Activated T-helper 17 cell treated with anti-CD3 and anti-CD28 coated beads, Interleukin-2, amount 50 U/mL, for 72 hours (primary cell): ENCODE measurements around the gene RALA. TPM values are rescaled to one million over a fixed set of nuclear protein-coding genes. Genes with fewer than 3 reads are reported as not detected.

Experiments
- ATAC-seq: fragments of 150-1000 bp; cut with Tn5 transposase; replicated peaks from 2 replicates; pipeline ENCODE4 v1.10.0; 2021; ENCODE audit warnings: mild to moderate bottlenecking, moderate library complexity
- H3K27ac Mint-ChIP-seq: one replicate; pipeline ENCODE4 v1.8.0; 2022; ENCODE audit warnings: mixed read lengths
- H3K27me3 Mint-ChIP-seq: one replicate; pipeline ENCODE4 v1.8.0; 2022; ENCODE audit warnings: mixed read lengths
- H3K36me3 Mint-ChIP-seq: one replicate; pipeline ENCODE4 v1.8.0; 2022; ENCODE audit warnings: low read depth, mild to moderate bottlenecking, mixed read lengths
- H3K4me1 Mint-ChIP-seq: one replicate; pipeline ENCODE4 v1.8.0; 2022; ENCODE audit warnings: mixed read lengths
- H3K4me3 Mint-ChIP-seq: one replicate; pipeline ENCODE4 v1.8.0; 2022; ENCODE audit warnings: mild to moderate bottlenecking, mixed read lengths
- H3K9me3 Mint-ChIP-seq: one replicate; pipeline ENCODE4 v1.8.0; 2022; ENCODE audit warnings: mixed read lengths
- total RNA-seq, 2 donors: library from RNA; stranded (reverse); gene quantifications; one replicate each; pipeline ENCODE4 v1.2.3, GENCODE V29; 2022

RALA gene
- total RNA-seq, 2 donors from 2014 or later = 21.6 to 27.9 TPM

DNA sequence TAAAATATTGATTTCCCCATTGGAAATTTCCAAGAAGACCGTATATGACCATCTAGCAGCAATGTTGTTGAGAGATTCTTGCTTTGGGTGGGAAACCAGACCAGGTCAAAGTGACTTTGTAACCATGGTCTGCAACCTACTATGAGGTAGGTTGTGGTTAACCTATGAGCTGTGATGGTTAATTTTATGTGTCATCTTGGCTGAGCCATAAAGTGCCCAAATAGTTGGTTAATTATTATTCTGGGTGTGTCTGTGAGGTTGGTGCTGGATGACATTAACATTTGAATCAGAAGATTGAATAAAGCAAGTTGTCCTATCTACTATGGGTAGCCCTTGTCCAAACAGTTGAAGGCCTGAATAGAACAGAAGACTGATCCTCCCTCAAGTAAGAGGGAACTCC is 18.3 kb upstream of the RALA start:
- peak overlapping the region; percentile 3 for H3K4me3 Mint-ChIP-seq
- H3K36me3 Mint-ChIP-seq = no peaks in the 10 kb centered on the region
- H3K27ac Mint-ChIP-seq = no peak overlapping the region
- peaks cover 29% of the 10 kb centered on the region for H3K4me1 Mint-ChIP-seq
- peak; percentile 69 for ATAC-seq
- H3K9me3 Mint-ChIP-seq = no peaks in the 10 kb centered on the region
- H3K27me3 Mint-ChIP-seq = peaks cover 3% of the 10 kb centered on the region

DNA sequence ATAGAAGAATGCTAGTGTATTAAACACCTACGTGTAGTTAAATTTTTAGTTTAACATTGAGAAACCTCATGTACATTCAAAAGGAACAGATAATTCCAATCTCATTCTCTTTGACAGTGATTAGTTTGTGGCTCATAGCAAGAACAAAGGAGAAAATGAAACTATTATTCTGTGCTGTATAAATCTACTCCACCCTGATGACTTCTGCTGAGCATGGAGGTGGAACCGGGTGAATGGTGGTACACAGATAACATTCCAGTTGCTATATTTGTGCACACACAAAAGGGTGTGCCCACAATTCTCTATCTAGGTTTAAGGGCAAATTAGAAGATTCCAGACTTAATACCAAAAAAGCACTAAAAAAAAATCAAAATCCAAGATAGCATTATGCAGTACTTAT is 17.0 kb upstream of the RALA start:
- H3K36me3 Mint-ChIP-seq = no peaks in the 10 kb centered on the region
- H3K27me3 Mint-ChIP-seq = peaks cover 3% of the 10 kb centered on the region
- H3K27ac Mint-ChIP-seq = no peak overlapping the region
- no peak overlapping the region for H3K4me3 Mint-ChIP-seq
- ATAC-seq = no peak
- H3K4me1 Mint-ChIP-seq = peaks cover 29% of the 10 kb centered on the region
- no peaks in the 10 kb centered on the region for H3K9me3 Mint-ChIP-seq

DNA sequence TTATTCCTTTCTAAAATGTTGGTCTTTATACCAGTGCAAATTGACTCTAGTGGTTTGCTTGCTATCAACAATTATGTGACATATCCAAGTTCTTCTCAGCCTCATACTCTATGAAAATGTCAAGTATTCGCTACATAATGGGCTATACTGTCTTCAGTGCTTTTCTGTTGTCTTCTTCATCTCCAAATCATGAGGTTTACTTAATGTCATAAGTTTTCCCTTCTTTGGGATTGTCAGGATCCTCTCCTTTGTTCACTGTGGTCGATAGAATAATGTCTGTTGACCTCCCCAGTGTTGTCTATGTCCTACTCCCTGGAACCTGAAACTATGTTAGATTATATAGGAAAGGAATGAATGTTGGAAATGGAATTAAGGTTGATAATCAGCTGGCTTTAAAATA is 16.4 kb upstream of the RALA start:
- Mint-ChIP-seq H3K9me3 (no peaks in the 10 kb centered on the region), H3K4me1 (peaks cover 29% of the 10 kb centered on the region), H3K27ac (no peak overlapping the region), H3K36me3 (no peaks in the 10 kb centered on the region), H3K27me3 (peaks cover 3% of the 10 kb centered on the region), H3K4me3 (no peak overlapping the region)
- no peak for ATAC-seq

DNA sequence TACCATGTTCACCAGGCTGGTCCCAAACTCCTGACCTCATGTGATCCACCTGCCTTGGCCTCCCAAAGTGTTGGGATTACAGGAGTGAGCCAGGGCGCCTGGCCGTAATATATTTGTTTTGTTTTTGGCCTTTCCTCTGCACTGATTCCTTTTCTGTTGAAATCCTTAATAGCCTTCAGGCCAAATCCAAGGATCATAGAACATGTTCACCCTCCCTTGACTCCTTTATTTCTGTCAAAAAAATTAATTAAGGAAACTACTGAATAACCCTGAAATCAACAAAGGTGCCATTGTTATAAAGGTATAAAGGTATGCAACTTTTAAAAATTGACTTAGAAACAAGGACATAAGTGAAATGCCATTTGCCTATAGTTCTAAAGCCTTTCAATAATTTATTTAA is 15.5 kb upstream of the RALA start:
- no peak for ATAC-seq
- Mint-ChIP-seq H3K9me3 (no peaks in the 10 kb centered on the region), H3K36me3 (no peaks in the 10 kb centered on the region), H3K4me1 (peaks cover 29% of the 10 kb centered on the region), H3K27me3 (peaks cover 7% of the 10 kb centered on the region), H3K4me3 (peak overlapping the region; percentile 44), H3K27ac (peak overlapping the region; percentile 42)

DNA sequence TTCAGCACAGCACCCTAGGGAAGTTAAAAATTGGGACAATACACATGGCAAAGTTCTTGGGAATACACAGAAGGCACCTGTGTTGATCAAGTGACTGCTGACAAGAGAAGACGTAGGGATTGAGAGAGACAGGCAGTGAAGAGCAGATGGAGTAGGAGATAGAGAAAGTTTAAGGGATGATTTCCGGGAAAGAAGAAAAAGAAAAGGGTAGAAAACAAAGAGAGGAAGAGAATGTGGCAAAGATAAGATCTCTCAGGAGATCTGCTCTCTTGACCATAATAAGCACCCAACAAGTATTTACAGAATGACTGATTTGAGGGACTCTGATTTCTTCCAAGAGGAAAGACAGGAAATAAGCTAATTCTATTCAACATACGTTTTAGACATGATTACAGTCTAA is 15.1 kb upstream of the RALA start:
- ATAC-seq = no peak
- Mint-ChIP-seq H3K36me3 (no peaks in the 10 kb centered on the region), H3K4me1 (peaks cover 29% of the 10 kb centered on the region), H3K9me3 (no peaks in the 10 kb centered on the region), H3K27ac (peak overlapping the region; percentile 42), H3K4me3 (peak overlapping the region; percentile 44), H3K27me3 (peaks cover 7% of the 10 kb centered on the region)

DNA sequence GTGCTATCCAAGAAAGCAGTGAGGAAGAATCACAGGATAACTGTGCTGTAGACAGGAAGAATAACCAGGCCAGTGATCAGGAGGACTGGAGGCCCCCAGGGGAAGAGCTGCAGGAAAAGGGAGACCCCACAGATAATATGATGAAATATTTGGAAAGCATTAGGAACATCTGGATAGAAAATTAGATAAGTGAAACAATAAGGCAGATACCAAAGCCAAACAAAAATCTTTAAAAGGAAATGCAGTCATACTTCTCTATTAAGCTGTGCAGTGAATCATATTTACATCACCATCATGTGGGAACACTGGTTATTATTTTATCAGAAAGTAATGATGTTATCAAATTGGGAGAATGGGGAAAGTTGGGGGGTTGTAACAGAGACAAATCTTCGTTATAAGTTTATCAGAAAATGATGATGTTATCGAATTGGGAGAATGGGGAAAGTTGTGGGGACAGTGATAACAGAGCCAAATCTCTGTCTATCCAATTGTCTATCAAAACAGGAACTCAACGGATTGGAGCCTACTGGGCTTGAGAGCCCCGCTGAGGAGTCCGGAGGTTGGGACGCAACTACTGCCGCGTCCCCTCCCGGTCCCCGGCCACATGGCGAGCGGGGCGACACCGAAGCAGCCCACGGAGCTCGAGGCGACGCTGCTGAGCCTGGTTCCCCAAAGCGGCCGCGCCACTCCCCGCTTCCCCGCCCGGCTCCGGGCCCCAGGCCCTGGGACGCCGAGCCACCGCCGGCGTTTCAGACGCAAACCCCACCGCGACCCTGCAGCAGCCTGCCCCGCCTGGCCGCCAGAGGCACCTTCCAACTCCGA is 14.0 kb upstream of the RALA start:
- ATAC-seq = peak; percentile 39

DNA sequence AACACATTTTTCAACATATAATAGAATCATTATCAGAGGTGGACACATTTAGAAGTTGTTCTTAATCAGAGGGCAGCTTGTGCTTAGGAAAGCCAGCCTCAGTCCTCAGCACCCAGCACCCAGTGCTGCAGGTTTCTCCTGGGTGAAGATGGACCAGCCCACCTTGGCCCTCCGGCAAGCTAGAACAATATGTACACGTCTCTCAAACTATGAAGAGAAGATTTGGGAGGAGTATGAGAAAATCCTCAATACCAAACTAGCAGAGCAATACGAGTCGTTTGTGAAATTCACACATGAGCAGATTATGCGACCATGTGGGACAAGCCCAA is 13.5 kb upstream of the RALA start:
- Mint-ChIP-seq H3K27ac (no peak overlapping the region), H3K4me3 (peak overlapping the region; percentile 44), H3K36me3 (no peaks in the 10 kb centered on the region), H3K9me3 (no peaks in the 10 kb centered on the region), H3K27me3 (peaks cover 7% of the 10 kb centered on the region), H3K4me1 (peaks cover 27% of the 10 kb centered on the region)
- ATAC-seq = no peak

More for the DNA sequence above, 14.0 kb upstream of the RALA start:
- H3K4me1 Mint-ChIP-seq = peaks cover 29% of the 10 kb centered on the region
- no peaks in the 10 kb centered on the region for H3K36me3 Mint-ChIP-seq
- peak overlapping the region; percentile 42 for H3K27ac Mint-ChIP-seq
- H3K9me3 Mint-ChIP-seq = no peaks in the 10 kb centered on the region
- H3K4me3 Mint-ChIP-seq = peak overlapping the region; percentile 44
- peaks cover 7% of the 10 kb centered on the region for H3K27me3 Mint-ChIP-seq

DNA sequence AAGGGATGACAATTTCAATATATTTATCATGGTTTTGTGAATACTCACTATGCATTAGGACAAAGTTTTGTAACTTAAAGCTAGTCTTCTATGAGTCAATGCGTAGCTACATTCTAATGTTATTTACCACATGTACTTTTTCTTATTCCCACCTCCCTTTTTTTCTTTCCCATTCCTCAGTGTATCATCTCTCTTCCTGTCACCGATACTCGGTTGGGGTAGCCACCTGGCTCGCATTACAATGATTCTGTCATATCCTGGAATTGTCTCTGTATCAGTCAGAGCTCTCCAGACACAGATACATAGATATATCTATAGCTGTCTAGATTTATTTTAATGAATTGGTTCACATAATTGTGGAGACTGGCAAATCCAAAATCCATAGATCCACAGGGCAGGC is 9.8 kb upstream of the RALA start:
- no peaks in the 10 kb centered on the region for H3K9me3 Mint-ChIP-seq
- no peak for ATAC-seq
- H3K27ac Mint-ChIP-seq = no peak overlapping the region
- peaks cover 7% of the 10 kb centered on the region for H3K4me1 Mint-ChIP-seq
- H3K27me3 Mint-ChIP-seq = peaks cover 12% of the 10 kb centered on the region
- no peaks in the 10 kb centered on the region for H3K36me3 Mint-ChIP-seq
- H3K4me3 Mint-ChIP-seq = no peak overlapping the region

DNA sequence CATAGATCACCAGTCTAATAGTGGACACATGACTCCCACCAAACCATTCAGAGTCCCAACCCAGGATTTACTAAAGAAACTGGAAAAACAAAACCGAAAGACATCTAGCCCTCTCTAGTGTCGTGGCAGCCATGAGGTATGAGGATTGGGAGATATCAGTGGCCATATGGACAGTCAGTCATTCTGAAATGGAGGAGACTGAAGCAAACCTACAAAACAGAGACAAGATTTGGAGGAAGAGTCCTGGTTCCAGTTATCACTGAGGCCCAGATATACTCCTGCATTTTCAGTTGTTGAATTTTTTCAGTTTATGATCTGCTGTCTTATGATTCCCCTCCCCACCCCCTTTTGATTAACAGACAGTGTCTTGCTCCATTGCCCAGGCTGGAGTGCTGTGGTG is 9.1 kb upstream of the RALA start:
- peaks cover 1% of the 10 kb centered on the region for H3K4me1 Mint-ChIP-seq
- no peak overlapping the region for H3K4me3 Mint-ChIP-seq
- H3K36me3 Mint-ChIP-seq = no peaks in the 10 kb centered on the region
- H3K9me3 Mint-ChIP-seq = no peaks in the 10 kb centered on the region
- ATAC-seq = no peak
- H3K27me3 Mint-ChIP-seq = peaks cover 12% of the 10 kb centered on the region
- no peak overlapping the region for H3K27ac Mint-ChIP-seq

DNA sequence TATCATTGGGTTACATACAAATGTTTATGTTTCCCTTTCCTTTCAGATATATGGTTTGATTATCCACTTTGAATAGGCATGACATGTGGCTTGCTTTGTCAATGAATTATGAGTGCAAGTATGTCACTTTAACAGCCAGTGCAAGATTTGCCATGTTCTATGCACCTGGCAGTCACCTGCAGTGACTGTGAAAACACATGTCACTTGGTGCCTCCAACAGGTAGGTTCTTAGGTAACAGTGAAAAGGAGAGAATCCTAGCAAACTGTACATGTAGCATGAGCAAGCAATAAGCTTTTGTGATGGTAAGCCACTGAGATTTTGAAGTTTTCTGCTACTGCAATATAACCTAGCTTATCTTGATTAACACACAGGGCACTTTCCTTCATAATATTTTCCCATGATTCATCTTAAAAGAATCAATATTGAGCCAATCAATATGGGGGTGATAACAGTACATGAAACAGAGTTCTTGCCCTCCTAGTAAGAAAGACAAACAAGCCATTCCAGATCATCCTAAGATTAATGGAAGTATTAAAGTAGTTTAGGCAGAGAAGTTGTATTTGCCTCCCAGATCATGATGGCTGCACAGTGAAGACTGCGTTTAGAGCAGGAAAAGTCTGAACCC is 7.9 kb upstream of the RALA start:
- peaks cover 9% of the 10 kb centered on the region for H3K27me3 Mint-ChIP-seq
- H3K4me1 Mint-ChIP-seq = no peaks in the 10 kb centered on the region
- H3K36me3 Mint-ChIP-seq = no peaks in the 10 kb centered on the region
- no peak overlapping the region for H3K4me3 Mint-ChIP-seq
- no peak overlapping the region for H3K27ac Mint-ChIP-seq
- H3K9me3 Mint-ChIP-seq = no peaks in the 10 kb centered on the region
- ATAC-seq = no peak

DNA sequence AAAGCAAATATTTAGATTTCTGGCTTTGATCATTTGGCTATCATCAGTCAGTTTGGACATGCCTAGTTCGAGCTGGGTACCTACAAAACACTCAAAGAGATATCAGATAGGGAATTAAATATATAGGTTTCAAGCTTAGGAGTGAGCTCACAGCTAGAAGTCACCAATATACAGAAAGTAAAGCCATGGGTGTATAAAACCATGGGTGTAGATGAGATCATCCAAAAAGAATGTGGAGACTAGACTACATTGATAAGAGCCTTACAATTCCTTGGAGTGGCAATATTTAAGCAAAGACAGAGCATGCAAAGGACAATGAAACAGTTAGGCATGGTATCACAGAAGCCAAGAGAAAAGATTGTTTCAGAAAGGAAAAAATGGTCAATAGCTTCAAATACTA is 7.2 kb upstream of the RALA start:
- H3K4me1 Mint-ChIP-seq = no peaks in the 10 kb centered on the region
- ATAC-seq = no peak
- H3K36me3 Mint-ChIP-seq = no peaks in the 10 kb centered on the region
- no peaks in the 10 kb centered on the region for H3K9me3 Mint-ChIP-seq
- no peak overlapping the region for H3K4me3 Mint-ChIP-seq
- H3K27ac Mint-ChIP-seq = no peak overlapping the region
- H3K27me3 Mint-ChIP-seq = peaks cover 9% of the 10 kb centered on the region

DNA sequence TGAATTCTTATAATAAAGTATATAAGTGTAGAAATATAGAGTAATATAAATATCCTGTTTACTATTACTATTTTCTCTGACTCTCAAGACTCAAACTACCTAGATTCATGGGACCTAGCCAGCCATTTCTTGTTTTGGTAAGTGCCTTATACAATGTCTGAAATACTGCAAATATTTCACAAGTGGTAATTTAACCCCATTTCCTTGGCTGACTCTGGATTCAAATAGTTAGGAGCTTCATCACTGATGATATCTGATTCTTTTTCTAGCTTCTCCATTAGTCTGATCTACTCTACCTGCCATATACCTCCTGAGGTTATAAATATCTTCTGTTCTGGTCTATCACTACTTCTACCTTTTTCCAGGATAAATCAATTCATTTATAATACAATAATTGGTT is 6.4 kb upstream of the RALA start:
- ATAC-seq = no peak
- H3K4me3 Mint-ChIP-seq = no peak overlapping the region
- H3K4me1 Mint-ChIP-seq = peaks cover 3% of the 10 kb centered on the region
- peaks cover 9% of the 10 kb centered on the region for H3K27me3 Mint-ChIP-seq
- no peaks in the 10 kb centered on the region for H3K9me3 Mint-ChIP-seq
- H3K36me3 Mint-ChIP-seq = no peaks in the 10 kb centered on the region
- no peak overlapping the region for H3K27ac Mint-ChIP-seq

DNA sequence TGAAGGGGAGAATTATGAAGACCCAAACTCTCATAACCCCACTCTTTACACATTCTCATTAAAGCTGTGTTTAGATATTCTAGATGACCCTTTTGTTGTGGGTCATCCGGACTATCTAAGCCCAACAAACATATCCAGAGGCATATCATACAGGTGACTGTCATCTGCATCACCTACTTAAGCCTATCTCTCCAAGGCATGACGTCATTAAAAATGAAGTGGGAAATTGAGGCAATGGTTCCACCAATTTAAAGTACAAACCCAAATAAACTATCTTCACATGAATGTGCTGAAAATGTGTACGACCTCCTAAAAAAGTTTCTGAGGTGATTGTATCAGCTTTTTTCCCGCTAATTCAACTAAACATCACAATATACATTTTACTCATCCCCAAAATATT is 4.5 kb upstream of the RALA start:
- Mint-ChIP-seq H3K27ac (no peak overlapping the region), H3K4me3 (no peak overlapping the region), H3K9me3 (no peaks in the 10 kb centered on the region), H3K36me3 (peaks cover under 1% of the 10 kb centered on the region), H3K4me1 (peaks cover 10% of the 10 kb centered on the region), H3K27me3 (peaks cover 5% of the 10 kb centered on the region)
- ATAC-seq = no peak

DNA sequence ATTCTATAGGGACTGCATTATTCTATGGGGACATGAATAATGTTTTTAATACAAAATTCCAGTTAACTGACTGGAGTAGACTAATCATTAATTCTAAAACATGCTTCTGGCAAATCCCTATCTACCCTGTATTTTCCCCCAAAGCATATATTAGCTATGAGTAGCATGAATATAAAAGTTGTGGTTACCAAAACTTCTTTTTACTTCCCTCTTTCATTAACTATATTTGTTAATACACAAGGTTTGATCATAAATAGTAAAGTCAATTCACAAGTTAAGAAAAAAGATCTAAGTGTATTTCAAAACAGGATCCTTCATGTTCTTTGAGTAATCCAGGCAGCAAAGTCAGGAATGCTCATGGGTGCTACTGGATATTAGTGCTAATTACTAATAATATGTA is 2.9 kb upstream of the RALA start:
- Mint-ChIP-seq H3K9me3 (no peaks in the 10 kb centered on the region), H3K27ac (no peak overlapping the region), H3K27me3 (peaks cover 5% of the 10 kb centered on the region), H3K4me1 (peaks cover 24% of the 10 kb centered on the region), H3K36me3 (peaks cover 14% of the 10 kb centered on the region), H3K4me3 (no peak overlapping the region)
- ATAC-seq = no peak

DNA sequence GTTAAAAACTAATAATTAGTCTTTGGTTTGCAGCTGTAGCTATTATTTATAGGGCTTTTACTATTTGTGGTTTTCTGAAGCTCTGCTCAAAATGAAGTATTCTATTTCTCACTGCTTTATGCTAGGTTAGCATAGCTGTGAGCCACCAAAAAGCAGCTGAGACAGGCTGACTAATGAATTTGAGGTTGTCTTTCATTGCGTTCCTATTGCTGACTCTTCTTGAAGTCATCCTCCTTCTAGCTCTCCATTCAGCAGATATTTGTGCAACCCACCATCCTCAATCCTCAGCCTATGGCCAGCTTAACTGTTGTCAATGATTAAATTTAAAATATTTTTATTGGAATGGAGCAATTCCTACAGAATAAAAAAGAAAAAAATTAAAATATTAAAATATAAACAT is 2.1 kb upstream of the RALA start:
- Mint-ChIP-seq H3K4me1 (peaks cover 25% of the 10 kb centered on the region), H3K36me3 (peaks cover 14% of the 10 kb centered on the region), H3K27ac (no peak overlapping the region), H3K4me3 (no peak overlapping the region), H3K27me3 (no peaks in the 10 kb centered on the region), H3K9me3 (no peaks in the 10 kb centered on the region)
- no peak for ATAC-seq
